Activated CD4-positive, CD25-positive, alpha-beta regulatory T cell treated with anti-CD3 and anti-CD28 coated beads, Interleukin-2, amount 50 U/mL, for 72 hours (primary cell): ENCODE measurements around the gene PHLDA3.
"Not testable (repeated sequence)": the region's sequence is repeated elsewhere in the genome, so short reads cannot be mapped to it uniquely, and the experiment has no call there.

Experiments used
- DNase-seq: peaks from one replicate; pipeline ENCODE4 v3.0.0; 2021

PHLDA3 gene

DNA sequence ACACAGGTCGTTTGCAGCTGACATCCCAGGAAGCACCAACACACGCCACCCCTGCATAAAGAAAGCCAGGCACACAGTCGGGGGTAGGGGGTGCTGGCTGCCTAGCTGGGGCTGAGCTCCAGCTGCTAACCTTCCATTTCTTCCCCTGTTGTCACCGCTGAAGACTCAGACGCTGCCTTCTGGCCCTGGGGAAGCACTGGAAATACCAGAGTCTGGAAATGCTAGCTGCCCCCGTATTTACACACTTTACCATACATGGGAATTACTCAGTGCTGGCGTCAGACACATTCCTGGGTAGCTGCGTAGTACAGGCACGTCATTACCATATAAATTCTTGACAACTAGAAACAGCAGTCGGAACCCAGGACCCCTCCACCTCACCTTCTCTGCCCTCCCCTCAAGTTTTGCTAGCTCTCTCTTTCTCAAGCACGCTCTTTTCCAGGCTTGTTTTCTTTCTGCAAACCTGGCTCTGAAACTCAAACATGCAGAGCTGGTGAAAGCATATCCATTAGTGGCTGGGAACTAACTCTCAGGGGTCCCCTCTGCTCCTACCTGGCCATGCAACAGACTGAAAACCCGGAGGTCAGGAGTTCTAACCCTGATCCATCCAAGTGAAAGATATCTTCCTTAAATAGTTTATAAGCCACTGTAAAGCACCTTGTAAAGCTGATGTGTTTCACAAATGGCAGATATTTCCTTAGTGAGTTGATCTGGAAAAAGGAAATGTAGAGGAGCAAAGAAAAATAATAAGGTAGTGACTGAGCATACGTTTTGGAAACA lies 34.6 kb upstream of the PHLDA3 start:
- DNase-seq: no peak

DNA sequence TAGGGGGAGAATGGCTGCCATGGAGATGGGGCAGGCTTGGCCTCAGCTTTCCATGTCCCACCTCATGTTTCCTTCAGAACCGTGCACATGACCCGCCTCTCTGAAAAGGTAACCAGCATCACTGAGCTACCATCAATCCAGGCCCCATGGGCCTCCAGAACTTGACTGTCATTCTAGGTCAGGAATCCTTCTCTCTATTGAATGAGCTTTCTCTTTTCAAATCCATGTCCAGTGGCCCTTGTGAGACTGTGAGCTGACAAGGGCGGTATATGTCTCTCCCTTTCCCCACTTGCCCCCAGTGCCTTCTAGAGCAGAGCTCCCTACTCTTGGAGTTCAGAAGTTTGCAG lies 33.5 kb upstream of the PHLDA3 start:
- no peak for DNase-seq

DNA sequence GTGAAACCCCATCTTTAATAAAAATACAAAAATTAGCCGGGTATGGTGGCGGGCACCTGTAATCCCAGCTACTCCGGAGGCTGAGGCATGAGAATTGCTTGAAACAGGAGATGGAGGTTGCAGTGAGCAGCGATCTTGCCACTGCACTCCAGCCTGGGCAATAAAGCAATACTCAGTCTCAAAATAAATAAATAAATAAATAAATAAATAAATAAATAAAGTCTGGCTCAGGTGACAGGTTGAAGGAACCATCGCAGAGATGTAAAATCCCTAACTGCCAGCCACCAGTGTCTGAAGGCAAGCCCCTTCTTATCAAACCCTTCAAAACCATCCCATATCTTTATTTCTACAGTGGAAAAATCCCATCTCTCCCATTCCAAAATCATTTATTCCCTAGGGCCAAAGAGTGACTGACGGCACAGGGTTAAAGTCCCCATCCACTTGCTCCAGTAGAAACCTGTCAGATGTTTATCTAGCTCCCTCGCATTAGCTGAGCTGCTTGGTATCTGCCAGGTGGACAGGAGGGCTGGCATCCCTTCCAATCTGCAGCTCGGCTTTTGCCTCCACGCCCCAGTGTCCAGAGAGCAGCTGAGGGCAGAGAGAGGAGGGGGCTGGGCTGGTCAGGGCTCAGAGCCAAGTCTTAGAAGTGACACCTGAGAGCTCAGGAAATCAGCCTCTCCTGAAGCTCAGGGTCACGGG lies 33.0 kb upstream of the PHLDA3 start:
- no peak for DNase-seq

DNA sequence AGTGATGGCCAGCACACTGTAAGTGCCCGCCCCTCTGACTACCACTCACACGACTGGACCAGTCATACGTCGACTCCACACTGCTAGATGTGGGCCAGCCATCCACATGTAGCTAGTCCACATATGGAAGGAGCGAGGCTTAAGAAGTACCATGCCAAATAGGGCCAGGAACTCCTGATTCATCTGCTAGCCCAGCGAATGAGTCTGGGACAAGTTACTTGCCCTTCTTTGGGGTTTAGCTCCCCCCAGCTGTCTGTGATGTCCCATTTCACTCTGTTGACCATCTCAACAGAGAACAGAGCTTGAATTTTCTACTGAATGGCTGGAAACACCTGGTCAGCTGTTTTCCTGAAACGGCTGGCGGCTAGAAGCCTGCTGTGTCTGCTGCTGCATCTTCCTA lies 32.2 kb upstream of the PHLDA3 start:
- no peak for DNase-seq

DNA sequence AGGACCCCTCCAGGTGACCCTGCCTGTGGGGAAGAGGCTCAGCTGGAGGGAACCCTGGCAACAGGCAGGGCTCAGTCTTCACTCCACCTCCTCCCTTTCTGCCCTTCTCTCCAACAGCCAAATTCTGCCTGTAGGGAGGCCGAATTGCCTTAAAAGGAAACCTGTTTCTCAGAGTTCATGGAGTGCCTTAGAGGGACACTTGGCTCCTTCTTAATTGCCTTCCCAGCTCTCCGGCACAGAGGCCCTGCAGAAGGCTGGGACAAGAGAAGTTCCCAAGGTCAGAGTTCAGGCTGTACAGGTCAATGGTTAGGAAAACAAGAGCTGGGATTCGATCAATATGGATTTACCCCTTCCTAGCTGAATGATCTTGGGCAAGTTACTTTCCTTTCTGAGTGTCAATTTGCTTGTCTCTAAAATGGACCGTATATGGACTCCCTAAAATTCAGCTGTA lies 31.7 kb upstream of the PHLDA3 start:
- no peak for DNase-seq

DNA sequence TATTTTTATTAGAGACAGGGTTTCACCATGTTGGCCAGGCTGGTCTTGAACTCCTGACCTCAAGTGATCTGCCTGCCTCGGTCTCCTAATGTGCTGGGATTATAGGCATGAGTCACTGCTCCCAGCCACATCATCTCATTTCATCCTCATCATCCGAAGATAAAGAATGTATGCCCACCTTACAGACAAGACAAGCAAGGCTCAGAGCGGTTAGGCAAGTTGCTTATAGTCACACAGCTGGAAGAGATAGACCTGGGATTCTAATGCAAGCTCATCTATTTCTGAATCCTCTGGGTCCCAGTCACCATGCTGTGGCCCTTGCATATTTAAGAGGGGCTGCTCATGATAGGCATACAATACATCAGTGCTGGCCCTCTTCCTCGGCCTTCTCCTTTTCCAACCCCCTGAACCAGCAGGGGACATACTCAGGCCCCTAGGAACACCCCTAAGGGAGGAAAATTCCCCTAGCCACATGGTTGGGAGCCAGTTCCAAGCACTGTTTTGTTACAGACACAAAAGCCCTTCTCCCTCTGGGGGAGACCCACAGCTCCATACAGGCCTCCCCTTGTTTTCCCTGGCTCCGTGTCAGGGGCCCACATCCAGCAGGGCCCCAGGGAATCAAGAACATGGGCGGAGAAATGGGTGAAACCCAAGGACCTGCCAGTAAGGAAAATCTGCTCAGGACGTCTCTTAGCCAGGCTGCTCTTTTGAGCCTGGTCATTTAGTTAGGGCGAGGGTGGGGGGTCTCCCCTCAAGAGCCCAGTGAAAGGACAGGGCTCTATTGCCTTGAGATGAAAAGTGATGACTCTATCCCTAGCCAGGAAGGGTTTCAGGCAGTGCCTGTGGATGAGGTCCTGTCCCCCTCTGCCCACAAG lies 31.0 kb upstream of the PHLDA3 start:
- DNase-seq: no peak

DNA sequence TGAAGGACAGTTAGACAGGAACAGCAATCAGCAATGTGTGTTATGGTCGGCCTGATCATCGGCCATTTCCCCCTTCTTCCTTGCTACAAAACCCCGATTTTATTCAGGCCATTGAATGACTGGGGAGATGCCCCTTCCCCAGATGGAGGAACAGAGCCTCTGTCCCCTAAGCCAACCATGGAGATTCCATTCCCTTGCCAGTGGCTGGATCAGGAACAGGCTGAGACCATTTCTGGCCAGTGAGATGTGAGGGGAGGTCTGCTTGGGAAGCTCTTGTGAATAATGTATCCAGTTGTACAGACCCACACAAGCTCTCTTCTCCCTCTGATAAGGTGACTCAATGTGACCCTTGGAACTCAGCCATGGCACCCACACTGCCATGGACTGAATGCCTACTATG lies 30.2 kb upstream of the PHLDA3 start:
- no peak for DNase-seq

DNA sequence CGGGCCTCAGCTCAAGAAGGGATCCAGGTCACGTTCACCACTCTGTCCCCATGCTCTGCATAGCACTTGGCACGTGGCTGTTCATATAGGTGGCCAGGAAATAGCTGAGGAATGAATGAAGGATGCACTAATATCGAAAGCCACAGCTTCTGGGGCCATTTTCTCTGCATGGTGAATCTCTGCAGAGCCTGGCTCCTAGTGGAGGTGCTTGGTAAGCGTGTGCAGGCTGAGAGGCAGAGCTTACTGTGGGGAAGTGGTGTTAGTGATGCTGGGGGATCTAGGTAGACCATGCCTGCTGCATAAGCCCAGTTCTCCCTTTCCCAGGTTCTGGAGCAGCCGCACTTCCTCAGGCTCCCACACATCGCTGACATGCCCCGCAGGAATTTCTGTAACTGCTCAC lies 29.6 kb upstream of the PHLDA3 start:
- no peak for DNase-seq

DNA sequence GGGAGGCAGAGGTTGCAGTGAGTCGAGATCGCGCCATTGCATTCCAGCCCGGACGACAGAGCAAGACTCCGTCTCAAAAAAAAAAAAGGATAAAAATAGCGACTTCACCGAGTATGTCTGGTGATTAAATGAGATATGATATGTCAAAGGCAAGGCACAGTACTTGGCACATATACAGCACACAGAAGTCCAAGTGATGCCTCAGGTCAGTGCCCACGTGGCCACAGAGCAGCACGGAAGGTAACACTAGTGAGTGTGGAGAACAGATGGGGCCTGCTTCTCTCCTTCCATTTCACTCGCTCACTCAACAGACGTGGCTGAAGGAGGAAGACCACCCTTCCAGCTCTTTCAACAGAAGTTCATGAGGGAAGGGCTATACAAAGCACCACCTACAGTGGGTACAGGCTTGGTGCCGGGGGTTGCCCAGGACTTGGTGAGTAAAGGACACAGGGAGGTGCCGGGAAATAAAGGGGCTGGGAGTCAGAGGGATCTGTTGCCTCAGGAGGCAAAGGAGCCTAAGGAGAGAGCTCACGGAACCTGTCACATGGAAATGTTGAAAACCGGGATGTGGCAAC lies 29.0 kb upstream of the PHLDA3 start:
- no peak for DNase-seq

DNA sequence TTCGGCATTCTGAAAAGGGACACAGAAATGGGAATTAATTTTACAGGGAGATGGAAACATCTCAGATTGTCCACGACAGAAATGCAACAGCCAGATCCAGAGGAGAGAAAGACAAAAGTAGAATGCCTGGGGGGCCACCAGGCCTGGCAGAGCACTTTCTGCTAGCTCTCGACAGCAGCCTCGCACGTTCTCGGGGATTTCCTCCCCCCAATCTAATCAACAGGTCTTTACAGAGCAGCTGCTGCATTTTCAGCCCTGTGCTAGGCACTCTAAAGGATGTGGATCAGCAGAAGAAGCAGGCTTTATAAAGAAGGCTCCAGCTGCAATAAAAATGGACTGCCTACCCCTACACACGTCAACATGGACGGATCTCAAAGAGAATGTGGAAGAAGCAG lies 27.3 kb upstream of the PHLDA3 start:
- no peak for DNase-seq

DNA sequence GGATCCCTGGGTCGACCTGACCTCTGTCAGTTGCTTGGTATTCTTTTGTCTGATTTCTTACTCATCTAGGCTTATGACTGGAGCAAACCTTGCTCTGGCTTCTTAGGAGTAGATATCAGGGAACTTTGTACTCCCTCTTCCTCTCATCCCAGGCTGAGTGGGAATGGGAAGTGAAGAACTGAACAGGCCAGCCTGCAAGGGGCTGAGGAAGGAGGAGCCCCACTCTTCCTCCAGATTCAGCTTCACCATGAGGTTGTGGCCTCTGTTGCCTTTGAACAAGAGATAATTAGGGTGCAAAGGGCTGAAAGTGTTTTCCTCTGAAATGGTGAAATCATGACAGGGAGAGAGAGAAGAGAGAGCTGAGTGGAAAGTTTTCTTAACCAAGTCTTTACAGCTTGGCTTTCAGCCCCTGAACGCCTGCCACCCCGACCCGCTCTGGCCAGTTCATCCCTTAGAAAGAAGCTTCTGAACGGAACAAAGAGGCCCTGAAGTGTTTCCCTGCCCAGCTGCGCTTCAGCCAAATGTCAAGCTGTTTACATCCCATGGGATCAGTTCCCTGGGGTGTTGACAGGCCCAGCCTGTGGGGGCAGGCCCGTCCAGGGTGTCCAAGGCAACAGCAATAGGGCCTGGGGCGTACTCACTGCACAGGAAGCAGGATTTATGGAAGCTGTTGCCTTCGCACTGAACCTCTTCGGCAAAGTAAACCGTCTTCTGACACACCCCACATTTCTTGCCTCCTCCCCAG lies 26.7 kb upstream of the PHLDA3 start:
- no peak for DNase-seq

DNA sequence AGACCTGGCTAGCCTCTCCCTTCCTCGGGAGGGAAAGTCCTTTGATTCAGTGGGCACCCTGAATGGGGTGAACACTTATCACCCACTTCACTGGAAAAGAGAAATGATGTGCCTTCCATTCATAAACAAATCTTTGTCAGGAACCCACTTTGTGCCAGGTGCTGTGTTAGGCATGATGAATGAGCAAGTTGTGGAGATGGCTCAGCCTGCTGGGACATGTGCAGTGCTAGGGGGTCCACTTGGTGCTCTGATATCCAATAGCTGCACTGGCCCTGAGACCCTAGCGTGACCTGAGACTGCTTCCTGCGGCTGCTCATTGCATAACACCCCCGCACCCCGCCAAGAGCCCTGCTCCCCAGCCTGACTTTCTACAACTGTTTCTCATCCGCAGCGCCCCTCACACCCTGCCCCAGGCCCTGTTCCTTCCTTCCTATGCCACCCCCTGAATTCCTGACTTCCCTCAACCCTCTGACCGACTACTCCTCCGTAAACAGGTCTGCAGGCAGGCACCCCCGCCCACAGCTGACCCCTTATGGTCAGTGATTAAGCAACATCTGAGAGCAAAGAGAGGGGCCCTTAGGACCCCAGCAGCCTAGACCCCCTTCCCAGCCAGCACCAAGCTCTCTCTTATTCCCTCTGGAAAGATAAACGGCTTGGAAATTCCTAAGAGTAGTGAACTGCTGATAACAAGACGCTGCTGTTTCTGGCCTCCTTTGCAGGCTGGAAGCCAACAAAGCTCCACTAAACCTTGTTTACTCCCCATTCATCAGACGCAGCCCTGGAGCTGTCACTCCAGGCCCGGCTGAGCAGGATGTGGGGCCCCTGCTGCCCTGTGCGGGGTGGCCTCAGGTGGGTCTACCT lies 25.0 kb upstream of the PHLDA3 start:
- no peak for DNase-seq

DNA sequence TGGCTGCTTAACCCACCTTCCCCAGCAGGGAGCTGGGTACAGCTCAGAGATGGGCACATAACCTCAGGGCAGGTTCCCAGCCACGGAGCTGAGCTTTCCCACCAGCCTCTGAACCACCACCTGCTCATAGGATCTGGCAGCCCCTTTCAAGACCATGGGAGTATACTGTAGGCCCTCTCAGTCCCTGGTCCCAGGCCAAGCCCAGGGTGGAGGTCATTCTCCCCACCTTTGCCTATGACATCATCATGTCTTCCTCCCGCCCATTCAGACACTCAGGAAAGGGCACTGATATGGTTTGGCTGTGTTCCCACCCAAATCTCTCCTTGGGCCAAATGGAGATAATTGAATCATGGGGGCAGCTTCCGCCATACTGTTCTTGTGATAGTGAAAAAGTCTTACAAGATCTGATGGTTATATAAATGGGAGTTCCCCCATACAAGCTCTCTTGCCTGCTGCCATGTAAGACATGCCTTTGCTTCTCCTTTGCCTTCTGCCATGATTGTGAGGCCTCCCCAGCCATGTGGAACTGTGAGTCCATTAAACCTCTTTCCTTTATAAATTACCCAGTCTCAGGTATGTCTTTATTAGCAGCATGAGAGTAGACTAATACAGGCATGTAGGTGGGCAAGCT lies 24.2 kb upstream of the PHLDA3 start:
- not testable (repeated sequence) for DNase-seq

DNA sequence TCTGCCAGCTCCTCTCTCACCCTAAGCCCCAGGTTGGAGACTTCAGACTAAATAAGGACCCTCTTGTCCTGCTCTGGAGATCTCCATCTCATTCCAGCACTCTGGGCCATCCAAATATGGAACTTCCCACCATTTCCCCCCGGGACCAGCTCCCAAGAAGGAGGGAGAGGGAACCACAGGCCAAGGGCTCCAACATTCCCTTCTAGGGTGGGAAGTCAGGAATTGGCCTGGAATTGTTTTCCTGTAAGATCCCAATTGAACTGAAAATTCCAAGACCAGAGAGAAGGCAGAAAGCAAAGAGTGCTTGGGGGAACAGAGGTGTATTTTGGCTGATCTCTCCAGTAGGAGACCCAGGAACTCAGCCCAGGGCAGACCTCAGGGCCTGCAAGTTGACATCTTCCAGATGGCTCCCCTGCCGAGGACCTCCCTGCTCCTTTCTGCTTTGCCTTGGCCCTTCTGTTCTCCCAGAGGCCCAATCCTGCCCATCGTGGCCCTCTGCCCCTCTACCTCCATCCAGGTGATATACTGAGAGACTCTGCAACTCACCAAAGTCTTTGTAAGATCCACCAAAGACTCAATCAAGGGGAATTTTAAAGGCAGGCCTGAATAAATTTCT lies 23.0 kb upstream of the PHLDA3 start:
- DNase-seq: no peak

DNA sequence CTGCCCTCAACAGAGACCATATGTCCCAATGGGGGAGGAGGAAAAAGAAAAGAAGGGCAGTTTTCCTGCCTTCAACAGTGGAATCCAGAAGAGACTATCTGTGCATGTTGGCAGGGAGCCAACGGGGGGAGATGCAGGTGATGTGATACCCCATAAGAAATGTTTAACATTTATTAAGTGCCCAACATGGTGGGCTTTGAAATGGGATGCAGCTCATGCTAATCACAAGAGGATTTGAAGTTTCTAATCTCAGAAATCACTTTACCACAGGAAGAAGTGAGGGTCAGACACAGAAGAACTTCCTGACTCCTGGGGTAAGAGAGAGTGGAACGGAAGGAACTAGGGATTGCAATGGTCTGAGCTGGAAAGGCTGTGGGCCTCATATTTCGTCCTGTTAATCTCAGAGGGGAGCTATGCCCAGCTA lies 21.7 kb upstream of the PHLDA3 start:
- no peak for DNase-seq

DNA sequence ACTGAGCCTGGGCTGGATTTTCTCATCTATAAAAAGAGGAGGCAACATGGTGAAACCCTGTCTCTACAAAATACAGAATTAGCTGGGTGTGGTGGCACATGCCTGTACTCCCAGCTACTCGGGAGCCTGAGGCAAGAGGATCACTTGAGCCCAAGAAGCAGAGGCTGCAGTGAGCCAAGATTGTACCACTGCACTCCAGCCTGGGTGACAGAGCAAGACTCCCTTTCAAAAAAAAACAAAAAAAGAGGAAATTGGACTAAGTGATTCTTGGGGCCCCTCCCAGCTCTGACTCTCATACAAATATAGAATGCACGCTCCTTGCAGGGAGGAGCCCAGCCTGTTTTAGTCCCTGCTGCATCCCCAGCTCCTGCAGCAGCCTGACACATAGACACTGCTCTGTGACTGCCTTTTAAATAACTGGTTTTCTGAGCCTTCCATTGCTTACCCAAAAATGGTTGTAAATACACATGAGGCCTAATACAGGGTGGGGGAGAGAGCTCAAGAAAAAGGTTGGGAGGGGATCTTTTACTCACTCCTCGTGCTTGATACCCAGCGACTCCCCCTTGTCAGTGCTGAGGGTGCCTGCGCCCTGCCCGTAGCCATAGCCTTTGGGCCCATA lies 20.8 kb upstream of the PHLDA3 start:
- DNase-seq: no peak

DNA sequence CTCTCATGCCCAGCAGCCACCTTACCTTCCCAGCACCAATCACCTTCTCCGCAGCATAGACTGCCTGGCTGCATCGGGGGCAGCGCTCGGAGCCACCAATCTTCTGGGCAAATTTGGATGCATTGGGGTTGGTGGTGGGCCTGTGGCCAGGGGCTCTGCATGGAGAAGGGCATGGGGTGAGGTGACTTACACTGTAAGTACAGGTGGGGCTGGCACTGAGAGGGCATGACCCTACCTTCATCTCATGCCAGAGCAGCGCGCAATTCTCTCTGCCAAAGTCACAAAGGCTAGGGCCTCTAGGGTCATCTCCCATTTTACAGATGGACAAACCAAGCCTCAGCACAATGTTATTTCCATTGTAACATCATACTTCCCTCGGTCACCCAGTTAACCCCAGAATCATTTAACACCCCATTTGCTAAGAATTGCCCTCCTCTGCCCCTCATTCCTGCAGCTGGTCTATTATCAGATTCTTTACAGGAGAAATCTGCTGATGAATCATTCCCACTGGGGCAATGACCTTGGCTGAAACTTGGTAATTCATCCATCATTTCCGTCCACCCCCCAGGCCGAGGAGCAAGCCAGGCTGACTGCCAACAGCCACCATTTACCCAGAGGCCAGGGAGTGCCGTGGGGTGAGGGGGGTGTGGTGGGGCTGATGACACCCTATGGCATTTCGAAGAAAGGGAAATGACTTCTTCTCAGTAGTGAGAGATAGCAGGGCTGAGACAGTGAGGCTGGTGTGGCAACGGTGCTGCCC lies 20.0 kb upstream of the PHLDA3 start:
- no peak for DNase-seq

DNA sequence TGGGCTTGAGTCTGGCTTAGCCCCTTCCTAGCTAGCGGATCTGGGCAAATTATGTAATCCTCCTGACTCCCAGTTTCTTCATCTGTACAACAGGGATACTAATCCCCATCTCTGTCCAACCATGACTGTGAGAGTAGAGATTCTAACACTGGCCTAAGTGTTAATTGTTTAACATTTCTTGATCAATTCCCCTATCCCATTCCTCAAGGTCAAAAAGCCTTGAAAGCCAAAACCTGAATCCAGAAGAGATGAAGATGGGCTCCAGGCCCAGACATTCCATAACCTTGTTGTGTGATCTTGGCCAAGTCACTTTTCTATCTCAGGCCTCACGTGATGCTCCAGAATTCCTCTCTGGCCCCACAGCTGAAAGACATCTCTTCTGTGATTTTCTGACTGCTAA lies 18.8 kb upstream of the PHLDA3 start:
- no peak for DNase-seq

DNA sequence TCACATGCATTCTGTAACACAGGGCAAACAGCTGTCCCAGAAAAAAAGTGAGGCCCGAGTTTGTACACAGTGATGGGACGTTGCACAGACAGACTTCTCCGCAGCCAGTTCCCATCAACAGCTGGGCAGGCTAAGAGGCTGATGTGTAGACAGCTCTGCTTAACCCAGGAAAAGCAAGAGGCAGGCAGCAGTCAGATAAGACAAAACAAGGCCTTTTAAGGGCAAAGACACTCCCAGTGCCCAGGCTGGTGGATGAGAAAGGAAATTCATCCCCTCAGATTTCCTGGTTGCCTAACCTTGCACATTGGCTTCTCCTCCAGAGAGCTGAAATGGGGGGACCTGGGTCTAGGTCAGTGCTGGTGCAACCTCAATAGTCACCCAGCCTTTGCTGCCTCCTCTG lies 17.2 kb upstream of the PHLDA3 start:
- no peak for DNase-seq
